Keratinocyte (primary cell): ENCODE results near the gene HDLBP. TPM values are rescaled to one million over a fixed set of nuclear protein-coding genes. Genes with fewer than 3 reads are reported as not detected.

Experiments used
- DNase-seq: peaks from one replicate; pipeline ENCODE4 v3.0.0-alpha.2; 2011; ENCODE audit warnings: low read depth, missing footprints, low spot score
- FAIRE-seq: peaks from 2 replicates; lab custom pipeline; 2011; peaks lifted over from hg19 to GRCh38; lab: Jason Lieb, UNC
- H2AFZ ChIP-seq: 2 replicates; pipeline ENCODE4 v1.6.0; 2012; ENCODE audit warnings: low read length, control low read depth, inconsistent platforms; ENCODE audit not compliant: control insufficient read depth
- H3K27ac ChIP-seq: 2 replicates; pipeline ENCODE4 v1.5.1; 2011; ENCODE audit warnings: low read length; ENCODE audit not compliant: control insufficient read depth, insufficient read depth
- H3K27me3 ChIP-seq: 3 replicates; pipeline ENCODE4 v1.6.0; 2011; ENCODE audit warnings: low read length; ENCODE audit not compliant: control insufficient read depth, insufficient read depth; ENCODE audit errors: extremely low read depth
- H3K36me3 ChIP-seq, 2 experiments: 2 replicates in 1 of 2; 3 replicates in 1 of 2; pipeline ENCODE4 v1.5.1; 2011; ENCODE audit warnings: low read length in 2 of 2, mild to moderate bottlenecking in 1 of 2; ENCODE audit not compliant: control insufficient read depth in 2 of 2, insufficient read depth in 2 of 2; ENCODE audit errors: extremely low read depth in 1 of 2
- H3K4me1 ChIP-seq: 3 replicates; pipeline ENCODE4 v1.5.1; 2011; ENCODE audit warnings: low read length; ENCODE audit not compliant: control insufficient read depth, insufficient read depth; ENCODE audit errors: extremely low read depth
- H3K4me2 ChIP-seq: 3 replicates; pipeline ENCODE4 v1.6.0; 2011; ENCODE audit warnings: low read depth, low read length; ENCODE audit not compliant: control insufficient read depth, insufficient read depth; ENCODE audit errors: extremely low read depth
- H3K4me3 ChIP-seq, 3 experiments: fragments of 200-600 bp in 1 of 3; sonication (generic) in 1 of 3; 2 replicates in 2 of 3; 3 replicates in 1 of 3; pipeline ENCODE4 v1.5.1; 2011 to 2016; ENCODE audit warnings: low read length in 3 of 3, mild to moderate bottlenecking in 3 of 3, control low read depth in 2 of 3, inconsistent platforms in 1 of 3, low read depth in 1 of 3, mixed read lengths in 1 of 3, mixed run types in 1 of 3, moderate library complexity in 1 of 3; ENCODE audit not compliant: control insufficient read depth in 2 of 3, insufficient read depth in 2 of 3; ENCODE audit errors: extremely low read depth in 1 of 3
- H3K79me2 ChIP-seq: 2 replicates; pipeline ENCODE4 v1.6.0; 2012; ENCODE audit warnings: low read length; ENCODE audit not compliant: control insufficient read depth, insufficient read depth
- H3K9ac ChIP-seq: 3 replicates; pipeline ENCODE4 v1.6.0; 2011; ENCODE audit warnings: low read length; ENCODE audit not compliant: control insufficient read depth, insufficient read depth; ENCODE audit errors: extremely low read depth
- H3K9me1 ChIP-seq: 3 replicates; pipeline ENCODE4 v1.6.0; 2011; ENCODE audit warnings: low read length; ENCODE audit not compliant: control insufficient read depth, insufficient read depth; ENCODE audit errors: extremely low read depth
- H3K9me3 ChIP-seq: 2 replicates; pipeline ENCODE4 v1.5.1; 2012; ENCODE audit warnings: low read depth, low read length; ENCODE audit not compliant: control insufficient read depth
- H4K20me1 ChIP-seq: 3 replicates; pipeline ENCODE4 v1.6.0; 2011; ENCODE audit warnings: low read length; ENCODE audit not compliant: control insufficient read depth, insufficient read depth; ENCODE audit errors: extremely low read depth
- CTCF ChIP-seq, 3 experiments: IDR thresholded peaks in 1 of 3; conservative IDR thresholded peaks in 1 of 3; optimal IDR thresholded peaks in 1 of 3; 2 replicates in 2 of 3; 3 replicates in 1 of 3; pipeline versions ENCODE3 to v1.5.1; 2011; ENCODE audit warnings: low read length in 3 of 3, mild to moderate bottlenecking in 3 of 3, moderate library complexity in 2 of 3, control low read depth in 1 of 3, inconsistent platforms in 1 of 3; ENCODE audit not compliant: insufficient read depth in 2 of 3; ENCODE audit errors: extremely low read depth in 1 of 3
- EZH2 ChIP-seq: IDR thresholded peaks from one replicate; pipeline ENCODE4 v1.6.1; 2012; ENCODE audit warnings: inconsistent platforms, mild to moderate bottlenecking, low read length, moderate library complexity
- dilution Hi-C: fragments of 300-500 bp; cut with MboI; formaldehyde crosslinking; loops from one replicate; pipeline ENCODE4 v1.7.0; 2020; ENCODE audit warnings: low sequenced_read_pairs; ENCODE audit not compliant: extremely low pct_ligation_motif_present
- polyA plus RNA-seq, 5 experiments: library from polyadenylated mRNA; depleted of rRNA in 3 of 5; stranded (reverse) in 3 of 5; stranded (forward) in 1 of 5; unstranded in 1 of 5; fragments of >200 nt; gene quantifications; 1 replicate in 1 of 5; 2 replicates in 3 of 5; 3 replicates in 1 of 5; pipeline versions ENCODE4 v1.2.1 to v1.2.3, GENCODE V29; 2011 to 2012; ENCODE audit warnings: missing spikeins in 2 of 5, low read depth in 1 of 5, low replicate concordance in 1 of 5

HDLBP gene
- polyA plus RNA-seq, 1 donor (not counting 4 experiments of a cell fraction or from before 2014, with no cell fraction given) = 289 TPM

DNA sequence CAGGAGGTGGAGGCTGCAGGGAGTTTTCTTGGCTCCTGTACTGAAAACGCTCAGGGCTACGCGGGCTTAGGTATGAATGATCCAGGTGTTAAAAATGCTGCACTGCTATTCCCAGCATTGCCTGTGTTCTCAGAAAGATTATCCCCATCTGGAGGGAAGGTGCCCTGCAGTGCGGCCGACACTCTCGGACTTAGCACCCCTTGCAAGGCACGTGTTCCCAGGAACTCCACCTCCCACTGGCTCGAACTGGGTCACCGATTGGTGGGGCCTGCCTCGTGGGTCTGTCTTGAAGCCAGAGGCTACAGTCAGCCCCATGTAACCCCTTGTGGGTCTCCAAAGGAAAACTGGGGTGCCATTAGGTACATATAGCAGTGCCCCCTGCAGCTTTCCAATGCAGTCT, 101.3 kb downstream of the HDLBP start:
- H3K9ac ChIP-seq = no peak overlapping the region
- no peaks in the 10 kb centered on the region for H3K9me1 ChIP-seq
- H3K4me3 ChIP-seq = no peak overlapping the region
- TF ChIP-seq CTCF (optimal IDR thresholded peaks at IDR 0.05 in 1 of 3, IDR thresholded peaks at IDR 0.05 in 1 of 3, conservative IDR thresholded peaks at IDR 0.05 in 1 of 3; ENCODE audit: extremely low read depth in 1 of 3, insufficient read depth in 2 of 3, low read length in 3 of 3) = no peak
- TF ChIP-seq EZH2 = no peak
- dilution Hi-C loops = no loop called here
- peaks cover 40% of the 10 kb centered on the region for H3K27me3 ChIP-seq
- FAIRE-seq (no peak), DNase-seq (no peak)
- H3K4me1 ChIP-seq = no peaks in the 10 kb centered on the region
- H3K36me3 ChIP-seq = no peaks in the 10 kb centered on the region
- H4K20me1 ChIP-seq = no peaks in the 10 kb centered on the region
- no peak overlapping the region for H3K27ac ChIP-seq
- no peaks in the 10 kb centered on the region for H3K79me2 ChIP-seq
- H3K9me3 ChIP-seq = no peaks in the 10 kb centered on the region
- no peak overlapping the region for H2AFZ ChIP-seq
- H3K4me2 ChIP-seq = no peak overlapping the region

GRCh38 chr2:241213567-241213966, 101.9 kb downstream of the HDLBP start:
- Histone ChIP-seq H3K9me3 (no peaks in the 10 kb centered on the region), H3K4me3 (no peak overlapping the region), H3K9me1 (no peaks in the 10 kb centered on the region), H3K4me1 (no peaks in the 10 kb centered on the region), H3K36me3 (no peaks in the 10 kb centered on the region), H3K27me3 (peaks cover 40% of the 10 kb centered on the region), H4K20me1 (no peaks in the 10 kb centered on the region), H3K79me2 (no peaks in the 10 kb centered on the region), H2AFZ (no peak overlapping the region), H3K4me2 (no peak overlapping the region), H3K27ac (no peak overlapping the region), H3K9ac (no peak overlapping the region)
- DNase-seq = no peak
- TF ChIP-seq EZH2 (no peak), CTCF (optimal IDR thresholded peaks at IDR 0.05 in 1 of 3, IDR thresholded peaks at IDR 0.05 in 1 of 3, conservative IDR thresholded peaks at IDR 0.05 in 1 of 3; ENCODE audit: extremely low read depth in 1 of 3, insufficient read depth in 2 of 3, low read length in 3 of 3) (no peak)
- dilution Hi-C loops = no loop called here
- FAIRE-seq = no peak
